ENCODE data around the gene DMXL2. TPM values are rescaled to one million over a fixed set of nuclear protein-coding genes. Genes with fewer than 3 reads are reported as not detected.

The DMXL2 gene
- polyA plus RNA-seq, 1 donor: 66.9 TPM

DNA sequence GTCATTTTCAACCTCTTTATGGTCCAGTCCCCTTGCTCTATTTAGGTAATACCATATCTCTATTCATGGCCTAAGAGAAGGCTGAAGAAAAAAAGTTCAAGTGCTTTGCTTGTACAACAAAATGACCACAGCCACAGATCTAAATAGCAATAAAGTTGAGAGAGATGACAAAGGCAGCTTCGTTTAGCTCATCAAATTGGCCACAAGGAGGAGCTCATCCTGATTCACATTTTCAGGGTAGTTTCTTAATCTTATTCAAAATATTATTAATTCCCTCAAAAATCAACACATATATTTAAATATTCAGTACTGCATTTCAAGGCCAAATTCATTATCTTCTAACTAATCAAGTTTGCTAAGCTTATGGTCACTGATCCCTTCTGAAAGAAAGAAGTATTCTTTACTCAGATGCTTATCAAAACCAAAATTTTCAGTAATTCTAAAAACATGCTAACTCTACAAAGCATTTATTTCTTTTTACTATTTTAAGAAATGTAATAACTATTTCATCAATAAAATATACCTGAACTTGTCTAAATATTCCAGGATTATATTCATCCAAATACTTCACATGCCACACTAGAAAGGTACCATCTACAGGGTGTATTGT, 85.5 kb downstream of the DMXL2 start:
- peak in 1 of 2 donors; percentile 4 for DNase-seq
- H3K36me3 ChIP-seq (ENCODE audit: control insufficient read depth, insufficient read depth, low read length): peaks cover 6% of the 10 kb centered on the region
- H3K27me3 ChIP-seq (ENCODE audit: control insufficient read depth, insufficient read depth, low read length): no peaks in the 10 kb centered on the region
- H3K4me1 ChIP-seq (ENCODE audit: control insufficient read depth, insufficient read depth, low read length): no peaks in the 10 kb centered on the region
- H3K9me3 ChIP-seq (ENCODE audit: control insufficient read depth, low read depth, low read length): no peaks in the 10 kb centered on the region
- WGBS (ENCODE audit: insufficient coverage, low lambda C conversion rate): 0% methylated on average over 1 of the region's 1 CpG
- H3K4me3 ChIP-seq (ENCODE audit: low read length): no peak overlapping the region
- no peak overlapping the region for H3K27ac ChIP-seq (ENCODE audit: low read length)

DNA sequence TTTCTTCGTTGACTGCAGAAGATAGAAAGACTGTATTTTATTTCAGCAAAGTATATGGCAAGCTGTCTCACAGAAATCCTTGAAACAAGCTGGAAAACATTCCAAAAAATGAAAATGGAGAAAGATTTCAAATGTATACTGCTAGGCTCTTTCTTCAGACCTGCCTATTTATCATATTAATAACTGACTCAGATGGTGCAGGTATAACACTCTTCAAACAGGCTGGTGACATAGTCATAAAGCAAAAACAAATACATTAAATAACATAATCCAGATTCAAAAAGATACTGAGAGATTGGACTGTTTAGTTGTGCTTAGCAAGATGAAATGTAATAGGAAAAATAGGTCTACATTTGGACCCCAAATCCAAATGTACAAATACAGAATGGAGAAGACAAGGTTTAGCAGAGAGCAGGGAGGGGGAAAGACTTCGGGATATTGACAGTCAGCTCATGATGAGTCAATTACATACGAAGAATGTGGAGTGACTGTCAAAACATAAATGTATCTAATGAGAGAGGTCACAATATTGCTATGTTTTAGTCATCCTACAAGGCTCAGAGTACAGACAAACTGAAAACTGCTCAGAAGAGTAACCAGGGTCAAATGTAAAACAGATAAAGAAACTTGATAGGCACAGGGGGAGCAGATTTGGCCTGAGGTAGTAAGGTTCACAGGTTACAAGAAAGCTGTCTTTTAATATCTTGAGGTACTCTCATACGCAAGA, 88.7 kb downstream of the DMXL2 start:
- H3K4me3 ChIP-seq (ENCODE audit: low read length): no peak overlapping the region
- H3K4me1 ChIP-seq (ENCODE audit: control insufficient read depth, insufficient read depth, low read length): no peaks in the 10 kb centered on the region
- H3K9me3 ChIP-seq (ENCODE audit: control insufficient read depth, low read depth, low read length): no peaks in the 10 kb centered on the region
- WGBS (ENCODE audit: insufficient coverage, low lambda C conversion rate): 100% methylated on average over 2 of the region's 4 CpGs
- DNase-seq: no peak
- peaks cover 10% of the 10 kb centered on the region for H3K36me3 ChIP-seq (ENCODE audit: control insufficient read depth, insufficient read depth, low read length)
- H3K27me3 ChIP-seq (ENCODE audit: control insufficient read depth, insufficient read depth, low read length): no peaks in the 10 kb centered on the region
- no peak overlapping the region for H3K27ac ChIP-seq (ENCODE audit: low read length)

DNA sequence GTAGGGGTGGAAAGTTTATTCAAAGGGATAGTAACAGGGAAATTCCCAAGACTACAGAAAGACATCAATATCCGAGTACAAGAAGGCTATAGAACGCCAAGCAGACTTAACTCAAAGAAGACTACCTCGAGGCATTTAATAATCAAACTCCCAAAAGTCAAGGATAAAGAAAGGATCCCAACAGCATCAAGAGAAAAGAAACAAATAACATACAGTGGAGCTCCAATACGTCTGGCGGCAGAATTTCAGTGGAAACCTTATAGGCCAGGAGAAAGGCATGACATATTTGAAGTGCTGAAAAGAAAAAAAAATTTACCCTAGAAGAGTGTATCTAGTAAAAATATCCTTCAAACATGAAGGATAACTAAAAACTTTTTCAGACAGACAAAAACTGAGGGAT, 95.6 kb downstream of the DMXL2 start:
- WGBS (ENCODE audit: insufficient coverage, low lambda C conversion rate): 100% methylated on average over 2 of the region's 5 CpGs
- Histone ChIP-seq H3K9me3 (ENCODE audit: control insufficient read depth, low read depth, low read length) (peaks cover 17% of the 10 kb centered on the region), H3K36me3 (ENCODE audit: control insufficient read depth, insufficient read depth, low read length) (peaks cover 18% of the 10 kb centered on the region), H3K4me3 (ENCODE audit: low read length) (no peak overlapping the region), H3K27ac (ENCODE audit: low read length) (no peak overlapping the region), H3K4me1 (ENCODE audit: control insufficient read depth, insufficient read depth, low read length) (no peaks in the 10 kb centered on the region), H3K27me3 (ENCODE audit: control insufficient read depth, insufficient read depth, low read length) (no peaks in the 10 kb centered on the region)
- no peak for DNase-seq

DNA sequence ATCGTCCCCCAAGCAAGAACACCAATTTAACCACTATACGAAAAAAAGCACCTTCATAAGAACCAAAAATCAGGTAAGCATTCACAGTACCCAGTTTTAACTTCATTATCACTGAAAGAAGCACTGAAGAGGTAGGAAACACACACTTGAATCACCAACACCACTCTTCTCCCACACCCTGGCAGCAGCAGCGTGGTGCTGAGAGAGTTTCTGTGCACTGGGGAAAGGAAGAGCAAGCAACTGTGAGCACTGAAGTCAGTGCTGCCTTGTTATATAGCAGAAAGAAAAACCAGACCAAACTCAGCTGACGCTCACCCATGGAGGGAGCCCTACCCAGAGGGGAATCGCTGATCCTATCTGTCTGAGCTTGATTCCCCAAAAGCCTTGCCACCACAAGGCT, 98.2 kb downstream of the DMXL2 start:
- Histone ChIP-seq H3K9me3 (ENCODE audit: control insufficient read depth, low read depth, low read length) (peaks cover 17% of the 10 kb centered on the region), H3K4me3 (ENCODE audit: low read length) (no peak overlapping the region), H3K36me3 (ENCODE audit: control insufficient read depth, insufficient read depth, low read length) (peaks cover 15% of the 10 kb centered on the region), H3K27ac (ENCODE audit: low read length) (no peak overlapping the region), H3K4me1 (ENCODE audit: control insufficient read depth, insufficient read depth, low read length) (no peaks in the 10 kb centered on the region), H3K27me3 (ENCODE audit: control insufficient read depth, insufficient read depth, low read length) (no peaks in the 10 kb centered on the region)
- no CpG with 5 or more reads among the region's 5 CpGs for WGBS (ENCODE audit: insufficient coverage, low lambda C conversion rate)
- DNase-seq: no peak

DNA sequence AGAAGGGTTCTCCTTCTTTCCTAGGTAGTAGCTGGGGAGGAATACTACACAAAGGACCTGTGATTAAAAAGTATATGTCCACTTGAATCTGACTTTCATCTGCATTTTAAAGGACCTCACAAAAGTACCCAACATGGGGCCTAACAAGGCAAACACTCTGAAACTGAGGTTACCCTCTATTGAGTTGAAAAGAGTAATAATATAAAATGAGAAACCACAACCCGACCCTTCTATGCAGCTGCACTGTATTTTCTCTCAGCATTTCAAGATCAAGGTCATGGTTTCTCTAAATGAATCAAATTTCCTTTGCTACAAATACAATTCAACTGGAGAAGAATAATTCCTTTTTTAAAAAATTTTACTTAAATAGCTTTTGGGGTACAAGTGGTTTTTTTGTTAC, 106.3 kb downstream of the DMXL2 start:
- Histone ChIP-seq H3K4me3 (ENCODE audit: low read length) (no peak overlapping the region), H3K27ac (ENCODE audit: low read length) (no peak overlapping the region), H3K4me1 (ENCODE audit: control insufficient read depth, insufficient read depth, low read length) (no peaks in the 10 kb centered on the region), H3K9me3 (ENCODE audit: control insufficient read depth, low read depth, low read length) (no peaks in the 10 kb centered on the region), H3K27me3 (ENCODE audit: control insufficient read depth, insufficient read depth, low read length) (no peaks in the 10 kb centered on the region), H3K36me3 (ENCODE audit: control insufficient read depth, insufficient read depth, low read length) (peaks cover 7% of the 10 kb centered on the region)
- no peak for DNase-seq
- 100% methylated on average over 1 of the region's 1 CpG for WGBS (ENCODE audit: insufficient coverage, low lambda C conversion rate)

DNA sequence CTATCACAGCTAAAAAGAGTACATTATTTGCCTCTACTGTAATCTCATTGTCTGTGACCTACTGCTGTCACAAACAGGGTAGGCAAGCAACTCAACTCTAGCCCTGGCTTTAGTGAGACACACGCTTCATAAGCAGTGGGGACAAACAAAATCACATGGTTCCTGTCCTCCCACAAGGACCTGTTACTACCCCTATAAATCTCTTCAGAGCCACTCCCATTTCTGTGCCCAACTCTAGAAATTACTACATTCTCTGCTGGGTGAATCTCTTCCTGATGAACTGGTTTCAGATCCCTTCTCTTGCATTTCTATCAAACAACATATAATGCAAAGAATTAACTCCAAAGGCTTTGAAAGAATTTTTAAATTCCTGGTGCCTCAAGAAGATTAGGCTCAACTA, 117.3 kb downstream of the DMXL2 start:
- Histone ChIP-seq H3K4me3 (ENCODE audit: low read length) (no peak overlapping the region), H3K36me3 (ENCODE audit: control insufficient read depth, insufficient read depth, low read length) (peaks cover 6% of the 10 kb centered on the region), H3K27me3 (ENCODE audit: control insufficient read depth, insufficient read depth, low read length) (no peaks in the 10 kb centered on the region), H3K9me3 (ENCODE audit: control insufficient read depth, low read depth, low read length) (no peaks in the 10 kb centered on the region), H3K27ac (ENCODE audit: low read length) (no peak overlapping the region), H3K4me1 (ENCODE audit: control insufficient read depth, insufficient read depth, low read length) (no peaks in the 10 kb centered on the region)
- no CpG with 5 or more reads among the region's 1 CpG for WGBS (ENCODE audit: insufficient coverage, low lambda C conversion rate)
- DNase-seq: no peak

DNA sequence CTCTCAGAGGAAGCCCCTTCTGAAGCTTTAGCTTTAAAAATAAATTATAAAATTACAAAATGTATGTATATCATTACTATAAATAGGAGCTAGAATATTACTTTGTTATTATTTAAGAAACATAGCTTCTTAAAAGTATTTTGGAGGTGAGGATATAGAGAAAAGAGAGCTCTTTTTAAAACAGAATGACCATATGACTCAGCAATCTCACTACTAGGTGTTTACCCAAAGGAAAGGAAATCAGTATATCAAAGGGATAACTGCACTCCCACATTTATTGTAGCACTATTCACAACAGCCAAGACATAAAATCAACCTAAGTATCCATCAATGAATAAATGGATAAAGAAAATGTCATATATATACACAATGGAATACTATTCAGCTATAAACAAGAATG, 119.6 kb downstream of the DMXL2 start:
- Histone ChIP-seq H3K27ac (ENCODE audit: low read length) (no peak overlapping the region), H3K27me3 (ENCODE audit: control insufficient read depth, insufficient read depth, low read length) (no peaks in the 10 kb centered on the region), H3K4me1 (ENCODE audit: control insufficient read depth, insufficient read depth, low read length) (no peaks in the 10 kb centered on the region), H3K4me3 (ENCODE audit: low read length) (no peak overlapping the region), H3K9me3 (ENCODE audit: control insufficient read depth, low read depth, low read length) (no peaks in the 10 kb centered on the region), H3K36me3 (ENCODE audit: control insufficient read depth, insufficient read depth, low read length) (peaks cover 16% of the 10 kb centered on the region)
- no peak for DNase-seq

DNA sequence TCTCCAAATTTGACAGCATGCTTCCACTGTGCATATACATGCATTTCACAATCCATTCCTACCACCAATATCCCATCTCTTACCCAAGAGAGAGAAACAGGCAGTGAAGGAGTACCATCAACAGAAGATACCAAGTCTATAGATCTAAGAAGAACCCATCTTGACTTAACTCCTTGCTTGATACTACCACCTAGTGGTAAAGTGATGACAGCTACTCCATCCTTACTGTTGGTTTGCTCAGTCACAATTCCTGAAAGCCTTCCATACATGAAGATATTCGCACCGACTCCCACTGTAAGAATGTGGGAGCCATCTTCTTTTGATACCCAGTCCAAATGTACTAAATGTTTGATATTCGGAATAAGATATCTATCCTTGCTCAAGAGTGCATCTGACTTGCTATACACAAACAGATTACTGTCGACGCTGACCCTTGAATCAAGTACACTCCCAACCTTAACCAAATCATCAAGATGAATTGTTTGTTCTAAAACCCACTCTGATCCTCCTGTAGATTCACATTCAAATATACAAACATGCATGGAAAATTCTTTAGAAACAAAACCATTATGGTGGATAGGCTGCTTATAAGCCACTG, 123.1 kb downstream of the DMXL2 start:
- peak in 1 of 2 donors; percentile 3 for DNase-seq
- H3K27me3 ChIP-seq (ENCODE audit: control insufficient read depth, insufficient read depth, low read length): no peaks in the 10 kb centered on the region
- no CpG with 5 or more reads among the region's 5 CpGs for WGBS (ENCODE audit: insufficient coverage, low lambda C conversion rate)
- H3K4me3 ChIP-seq (ENCODE audit: low read length): no peak overlapping the region
- no peaks in the 10 kb centered on the region for H3K9me3 ChIP-seq (ENCODE audit: control insufficient read depth, low read depth, low read length)
- H3K4me1 ChIP-seq (ENCODE audit: control insufficient read depth, insufficient read depth, low read length): no peaks in the 10 kb centered on the region
- H3K27ac ChIP-seq (ENCODE audit: low read length): no peak overlapping the region
- H3K36me3 ChIP-seq (ENCODE audit: control insufficient read depth, insufficient read depth, low read length): peaks cover 15% of the 10 kb centered on the region

DNA sequence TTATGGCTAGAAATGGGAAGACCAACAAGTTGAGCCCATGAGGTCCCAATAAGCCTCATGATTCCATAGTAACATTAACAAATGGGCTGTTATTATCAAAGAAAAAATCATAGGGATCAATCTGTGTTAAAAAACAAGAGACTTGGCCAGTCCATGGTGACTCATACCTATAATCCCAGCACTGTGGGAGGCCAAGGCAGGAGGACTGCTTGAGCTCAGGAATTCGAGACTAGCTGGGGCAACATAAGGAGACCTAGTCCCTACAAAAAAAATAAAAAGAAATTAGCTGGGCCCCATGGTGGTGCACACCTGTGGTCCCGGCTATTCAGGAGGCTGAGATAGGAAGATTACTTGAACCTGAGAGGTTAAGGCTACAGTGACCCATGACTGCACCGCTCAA, 124.8 kb downstream of the DMXL2 start:
- H3K4me1 ChIP-seq (ENCODE audit: control insufficient read depth, insufficient read depth, low read length): no peaks in the 10 kb centered on the region
- no peaks in the 10 kb centered on the region for H3K9me3 ChIP-seq (ENCODE audit: control insufficient read depth, low read depth, low read length)
- H3K27ac ChIP-seq (ENCODE audit: low read length): no peak overlapping the region
- H3K27me3 ChIP-seq (ENCODE audit: control insufficient read depth, insufficient read depth, low read length): no peaks in the 10 kb centered on the region
- no peak for DNase-seq
- no CpG with 5 or more reads among the region's 3 CpGs for WGBS (ENCODE audit: insufficient coverage, low lambda C conversion rate)
- peaks cover 15% of the 10 kb centered on the region for H3K36me3 ChIP-seq (ENCODE audit: control insufficient read depth, insufficient read depth, low read length)
- no peak overlapping the region for H3K4me3 ChIP-seq (ENCODE audit: low read length)

DNA sequence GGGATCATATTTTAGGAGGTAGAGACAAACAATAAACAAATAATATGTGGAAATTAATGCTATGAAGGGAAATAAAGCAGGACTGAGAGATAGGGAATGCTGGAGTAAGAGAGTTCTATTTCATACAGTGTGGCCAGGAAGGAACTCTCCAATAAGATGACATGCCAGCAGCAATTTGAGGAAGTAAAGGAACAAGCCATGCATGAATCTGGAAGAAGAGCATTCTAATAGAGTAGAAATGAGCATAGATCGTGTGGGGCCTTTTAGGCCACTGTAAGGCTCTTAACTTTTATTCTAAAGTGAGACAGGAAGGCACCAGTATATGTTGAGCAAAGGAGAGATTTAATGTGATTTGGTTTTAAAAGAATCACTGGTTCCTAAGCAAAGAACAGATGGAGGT, 126.3 kb downstream of the DMXL2 start:
- H3K9me3 ChIP-seq (ENCODE audit: control insufficient read depth, low read depth, low read length): no peaks in the 10 kb centered on the region
- H3K27me3 ChIP-seq (ENCODE audit: control insufficient read depth, insufficient read depth, low read length): no peaks in the 10 kb centered on the region
- peaks cover 16% of the 10 kb centered on the region for H3K36me3 ChIP-seq (ENCODE audit: control insufficient read depth, insufficient read depth, low read length)
- H3K27ac ChIP-seq (ENCODE audit: low read length): no peak overlapping the region
- WGBS (ENCODE audit: insufficient coverage, low lambda C conversion rate): no CpG with 5 or more reads among the region's 1 CpG
- no peak for DNase-seq
- no peak overlapping the region for H3K4me3 ChIP-seq (ENCODE audit: low read length)
- no peaks in the 10 kb centered on the region for H3K4me1 ChIP-seq (ENCODE audit: control insufficient read depth, insufficient read depth, low read length)

Measured in large intestine (tissue), 3 donors.